ENCODE results near the gene CHFR. TPM values are rescaled to one million over a fixed set of nuclear protein-coding genes. Genes with fewer than 3 reads are reported as not detected.

CHFR gene
- total RNA-seq, 1 experiment from 2014 or later = 53.3 TPM

DNA sequence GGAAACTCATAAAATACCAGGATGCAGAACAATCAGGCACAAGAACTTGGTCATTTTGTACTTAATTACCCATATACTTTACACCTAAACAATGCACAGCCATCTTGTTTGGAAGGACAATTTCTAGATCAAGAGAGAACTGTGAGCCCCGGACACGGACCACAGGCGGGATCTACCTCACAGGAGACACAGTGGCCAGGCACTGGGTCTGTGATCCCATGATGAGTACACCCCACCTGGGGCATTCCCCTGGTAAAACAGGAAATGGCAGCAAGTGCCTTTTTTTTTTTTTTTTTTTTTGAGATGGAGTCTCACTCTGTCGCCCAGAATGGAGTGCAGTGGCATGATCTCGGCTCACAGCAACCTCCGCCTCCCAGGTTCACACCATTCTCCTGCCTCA, 74.0 kb downstream of the CHFR start:
- Histone ChIP-seq H2AK5ac (ENCODE audit: insufficient read length, low read length) (no peak overlapping the region), H2BK120ac (ENCODE audit: low read depth, low read length, poor library complexity, severe bottlenecking) (no peak overlapping the region), H4K91ac (ENCODE audit: insufficient read length, low read depth, low read length) (no peak overlapping the region), H3K4ac (ENCODE audit: low read depth, low read length) (no peak overlapping the region), H3K4me2 (ENCODE audit: insufficient read depth, insufficient read length, low read length) (no peak overlapping the region), H3K23me2 (ENCODE audit: insufficient read length, low read depth, low read length, poor library complexity, severe bottlenecking) (no peaks in the 10 kb centered on the region), H3K18ac (ENCODE audit: insufficient read length, low read depth, low read length) (no peak overlapping the region), H2AFZ (ENCODE audit: low read length) (no peak overlapping the region), H2BK12ac (ENCODE audit: insufficient read length, low read depth, low read length) (no peak overlapping the region), H3K27ac (ENCODE audit: insufficient read length, low read depth, low read length) (no peak overlapping the region), H4K20me1 (ENCODE audit: control insufficient read depth, insufficient read depth, insufficient read length) (no peaks in the 10 kb centered on the region), H3K27me3 (ENCODE audit: insufficient read depth, low read length) (no peaks in the 10 kb centered on the region), H4K8ac (replicated peaks; ENCODE audit: insufficient read length, low read depth, low read length) (no peak overlapping the region), H3K23ac (ENCODE audit: insufficient read length, low read depth, low read length) (no peak overlapping the region), H4K5ac (ENCODE audit: insufficient read length, low read depth, low read length) (no peak overlapping the region), H3K79me1 (ENCODE audit: insufficient read depth, low read depth, low read length, poor library complexity, severe bottlenecking) (no peaks in the 10 kb centered on the region), H3K4me1 (ENCODE audit: insufficient read depth, low read length) (no peaks in the 10 kb centered on the region), H2BK5ac (ENCODE audit: insufficient read length, low read length) (no peak overlapping the region), H3K9me3 (ENCODE audit: control insufficient read depth, low read depth, low read length) (no peaks in the 10 kb centered on the region), H3K14ac (ENCODE audit: insufficient read depth, low read length) (no peak overlapping the region), H2BK20ac (ENCODE audit: low read depth, low read length, poor library complexity, severe bottlenecking) (no peak overlapping the region), H3K56ac (ENCODE audit: insufficient read length, low read depth, low read length) (no peak overlapping the region), H3K79me2 (ENCODE audit: insufficient read depth, low read length) (no peaks in the 10 kb centered on the region), H3T11ph (ENCODE audit: low read length) (no peak overlapping the region), H2BK15ac (ENCODE audit: low read depth, low read length) (no peak overlapping the region), H3K9ac (ENCODE audit: extremely low read depth, insufficient read length, low read length) (no peak overlapping the region)
- TF ChIP-seq, protein P1, sequence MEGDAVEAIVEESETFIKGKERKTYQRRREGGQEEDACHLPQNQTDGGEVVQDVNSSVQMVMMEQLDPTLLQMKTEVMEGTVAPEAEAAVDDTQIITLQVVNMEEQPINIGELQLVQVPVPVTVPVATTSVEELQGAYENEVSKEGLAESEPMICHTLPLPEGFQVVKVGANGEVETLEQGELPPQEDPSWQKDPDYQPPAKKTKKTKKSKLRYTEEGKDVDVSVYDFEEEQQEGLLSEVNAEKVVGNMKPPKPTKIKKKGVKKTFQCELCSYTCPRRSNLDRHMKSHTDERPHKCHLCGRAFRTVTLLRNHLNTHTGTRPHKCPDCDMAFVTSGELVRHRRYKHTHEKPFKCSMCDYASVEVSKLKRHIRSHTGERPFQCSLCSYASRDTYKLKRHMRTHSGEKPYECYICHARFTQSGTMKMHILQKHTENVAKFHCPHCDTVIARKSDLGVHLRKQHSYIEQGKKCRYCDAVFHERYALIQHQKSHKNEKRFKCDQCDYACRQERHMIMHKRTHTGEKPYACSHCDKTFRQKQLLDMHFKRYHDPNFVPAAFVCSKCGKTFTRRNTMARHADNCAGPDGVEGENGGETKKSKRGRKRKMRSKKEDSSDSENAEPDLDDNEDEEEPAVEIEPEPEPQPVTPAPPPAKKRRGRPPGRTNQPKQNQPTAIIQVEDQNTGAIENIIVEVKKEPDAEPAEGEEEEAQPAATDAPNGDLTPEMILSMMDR (conservative IDR thresholded peaks at IDR 0.05) = no peak
- WGBS (ENCODE audit: extremely low coverage, insufficient read length, low lambda C conversion rate) = no CpG with 5 or more reads among the region's 6 CpGs
- Mint-ChIP-seq H3K4me3 (no peak overlapping the region), H3K9me3 (peaks cover 14 to 18% of the 10 kb centered on the region in 2 experiments), H3K4me1 (no peaks in the 10 kb centered on the region), H3K27me3 (ENCODE audit: low read depth) (no peaks in the 10 kb centered on the region; the same call in 1 of the 2 replicates), H3K36me3 (ENCODE audit: insufficient read depth in 1 of 3, low read depth in 3 of 3) (peaks cover 66 to 81% (median 81%) of the 10 kb centered on the region in 3 experiments), H3K27ac (no peak overlapping the region; a peak in 1 of 7 replicates)
- no peak for DNase-seq

Data from H9 (cell line).